GM12878 (cell line): ENCODE measurements around the gene TRHDE. TPM values are rescaled to one million over a fixed set of nuclear protein-coding genes. Genes with fewer than 3 reads are reported as not detected.
A peak's percentile ranks its signal among the peaks of the same experiment; 100 is the strongest.

ENCODE experiments used
- ATAC-seq: fragments of 200-7000 bp; cut with Tn5 transposase; 3 replicates; pipeline ENCODE4 v1.9.1; 2020; ENCODE audit warnings: mild to moderate bottlenecking, moderate library complexity
- BruUV-seq: library from RNA; stranded (reverse); fragments of 400-500 nt; replicated peaks from 2 replicates; lab custom pipeline; 2021; lab: Mats Ljungman, UMichigan
- CTCF ChIA-PET: fragments of 300-600 bp; sonication (Branson Sonifier 250); formaldehyde crosslinking; extraction: SDS; loops from one replicate; lab custom pipeline; 2021; ENCODE audit warnings: inconsistent platforms; lab: Yijun Ruan, JAX
- POLR2A ChIA-PET: fragments of 350-600 bp; formaldehyde crosslinking; extraction: SDS; loops from one replicate; lab custom pipeline; 2021; ENCODE audit warnings: inconsistent platforms; lab: Charles Lee
- RAD21 ChIA-PET: fragments of 300-600 bp; sonication (Branson Sonifier 250); formaldehyde crosslinking; loops from one replicate; lab custom pipeline; 2023; ENCODE audit warnings: antibody characterized with exemption; ENCODE audit not compliant: unreplicated experiment; lab: Charles Lee
- SMC1A ChIA-PET: fragments of 300-600 bp; sonication (Branson Sonifier 250); formaldehyde crosslinking; loops from one replicate; lab custom pipeline; 2023; ENCODE audit not compliant: unreplicated experiment, uncharacterized antibody; lab: Charles Lee
- DNase-seq: peaks from one replicate; pipeline ENCODE4 v3.0.0-alpha.2; 2011; ENCODE audit warnings: low read depth, low spot score
- FAIRE-seq: peaks from 3 replicates; lab custom pipeline; 2011; peaks lifted over from hg19 to GRCh38; lab: Jason Lieb, UNC
- H2AFZ ChIP-seq: 2 replicates; pipeline ENCODE4 v1.6.0; 2011; ENCODE audit warnings: low read depth, low read length, control low read depth; ENCODE audit not compliant: control insufficient read depth
- H3K27ac ChIP-seq: 2 replicates; pipeline ENCODE4 v1.5.1; 2011; ENCODE audit warnings: control low read depth; ENCODE audit not compliant: control insufficient read depth, insufficient read depth
- H3K27me3 ChIP-seq, 2 experiments: replicated peaks in 1 of 2; 2 replicates each; pipeline versions ENCODE4 v1.6.0 to v1.6.1; 2011; ENCODE audit warnings: low read length in 1 of 2; ENCODE audit not compliant: control insufficient read depth in 2 of 2, insufficient read depth in 2 of 2
- H3K36me3 ChIP-seq, 2 experiments: 2 replicates each; pipeline ENCODE4 v1.5.1; 2011; ENCODE audit warnings: low read length in 1 of 2; ENCODE audit not compliant: control insufficient read depth in 2 of 2, insufficient read depth in 2 of 2
- H3K4me1 ChIP-seq: 2 replicates; pipeline ENCODE4 v1.6.1; 2011; ENCODE audit warnings: mild to moderate bottlenecking, low read length, moderate library complexity, mixed read lengths; ENCODE audit not compliant: control insufficient read depth, insufficient read depth
- H3K4me2 ChIP-seq: 2 replicates; pipeline ENCODE4 v1.6.0; 2011; ENCODE audit warnings: control low read depth; ENCODE audit not compliant: control insufficient read depth, insufficient read depth
- H3K4me3 ChIP-seq: fragments of 200-600 bp; sonication (generic); 2 replicates; pipeline ENCODE4 v1.5.1; 2016
- H3K79me2 ChIP-seq: 2 replicates; pipeline ENCODE4 v1.6.0; 2011; ENCODE audit warnings: low read length; ENCODE audit not compliant: control insufficient read depth, insufficient read depth
- H3K9ac ChIP-seq: 2 replicates; pipeline ENCODE4 v1.8.0; 2011; ENCODE audit warnings: low read length, control low read depth, mixed read lengths; ENCODE audit not compliant: control insufficient read depth, insufficient read depth
- H3K9me3 ChIP-seq: replicated peaks from 3 replicates; pipeline ENCODE4 v1.5.1; 2011; ENCODE audit warnings: mild to moderate bottlenecking, low read length; ENCODE audit not compliant: control insufficient read depth, insufficient read depth
- H4K20me1 ChIP-seq: 2 replicates; pipeline ENCODE4 v1.6.0; 2011; ENCODE audit not compliant: control insufficient read depth, insufficient read depth
- BMI1 ChIP-seq: fragments of 450-650 bp; IDR thresholded peaks from 2 replicates; pipeline ENCODE4 v1.6.1; 2016; ENCODE audit warnings: mild to moderate bottlenecking, moderate library complexity, borderline replicate concordance
- CEBPB ChIP-seq, 2 experiments: fragments of 150-350 bp in 1 of 2; IDR thresholded peaks; 2 replicates each; pipeline ENCODE4 v1.6.1; 2012 to 2014; ENCODE audit warnings: low read depth in 2 of 2, low read length in 2 of 2, borderline replicate concordance in 1 of 2, inconsistent platforms in 1 of 2
- FOXM1 ChIP-seq: IDR thresholded peaks from 2 replicates; pipeline ENCODE4 v1.6.1; 2012; ENCODE audit warnings: low read depth, mild to moderate bottlenecking, inconsistent platforms, low read length, moderate library complexity
- GABPA ChIP-seq: IDR thresholded peaks from 2 replicates; pipeline ENCODE4 v1.6.1; 2014; ENCODE audit warnings: antibody characterized with exemption, low read depth, mild to moderate bottlenecking, inconsistent platforms
- HDGF ChIP-seq: fragments of 450-650 bp; IDR thresholded peaks from 2 replicates; pipeline ENCODE4 v1.6.1; 2016; ENCODE audit warnings: antibody characterized with exemption
- MEF2A ChIP-seq: IDR thresholded peaks from 2 replicates; pipeline ENCODE4 v1.6.1; 2011; ENCODE audit warnings: low read depth, mild to moderate bottlenecking, low read length, moderate library complexity; ENCODE audit not compliant: insufficient read depth
- SMAD5 ChIP-seq: IDR thresholded peaks from 2 replicates; pipeline ENCODE4 v1.6.1; 2016; ENCODE audit warnings: antibody characterized with exemption, low read depth
- WGBS: methylation state at CpG from one replicate; pipeline ENCODE4 v1.1.6; 2016; ENCODE audit warnings: low lambda C conversion rate; ENCODE audit not compliant: insufficient replicate concordance, insufficient coverage; ENCODE audit errors: missing lambda C conversion rate; 5-methylcytosine and 5-hydroxymethylcytosine counted together
- in situ Hi-C: fragments of 300-500 bp; cut with MboI; formaldehyde crosslinking; loops from 9 replicates; pipeline ENCODE4 v1.14.3; 2018; ENCODE audit warnings: mixed read lengths
- intact Hi-C: fragments of 100-400 bp; cut with micrococcal nuclease; formaldehyde crosslinking; loops from one replicate; pipeline ENCODE4 v1.14.2; 2022; ENCODE audit not compliant: unreplicated experiment
- polyA plus RNA-seq, 11 experiments: library from polyadenylated mRNA; depleted of rRNA in 4 of 11; unstranded in 6 of 11; stranded (reverse) in 5 of 11; fragments of >200 nt; fragmentation: Nextera tagmentation in 4 of 11; fragmentation: Illumina TruSeq in 1 of 11; extraction: Ambion mirVana in 4 of 11; extraction: Trizol in 1 of 11; gene quantifications; 1 replicate in 1 of 11; 2 replicates in 10 of 11; pipeline versions ENCODE4 v1.2.1 to v1.2.3, GENCODE V29; 2011 to 2016; ENCODE audit warnings: inconsistent platforms in 2 of 11, missing spikeins in 2 of 11, low read depth in 1 of 11
- total RNA-seq, 4 experiments: library from RNA; depleted of rRNA in 3 of 4; stranded (reverse); fragments of >200 nt in 3 of 4; fragmentation: Illumina TruSeq in 1 of 4; extraction: Trizol in 1 of 4; gene quantifications; 2 replicates each; pipeline versions ENCODE4 v1.2.1 to v1.2.3, GENCODE V29; 2013 to 2021
- TF ChIP-seq, protein P1 (sequence below): fragments of 450-650 bp; IDR thresholded peaks from 2 replicates; pipeline ENCODE4 v1.6.1; 2014; ENCODE audit warnings: mild to moderate bottlenecking
- TF ChIP-seq, protein P2 (sequence below): fragments of 450-650 bp; formaldehyde crosslinking; IDR thresholded peaks from 2 replicates; pipeline ENCODE4 v1.5.0; 2022; ENCODE audit warnings: mild to moderate bottlenecking, missing genetic modification characterization
- TF ChIP-seq, protein P3 (sequence below): IDR thresholded peaks from 2 replicates; pipeline ENCODE4 v1.6.1; 2011; ENCODE audit warnings: borderline replicate concordance, low read depth, mild to moderate bottlenecking, moderate library complexity, mixed read lengths, low read length; ENCODE audit not compliant: insufficient read depth; ENCODE audit errors: extremely low read length

TRHDE gene
- total and polyA plus RNA-seq, 10 of the 15 experiments (the other 5 are each of a cell fraction or from before 2014, with no cell fraction given), result not detected

DNA sequence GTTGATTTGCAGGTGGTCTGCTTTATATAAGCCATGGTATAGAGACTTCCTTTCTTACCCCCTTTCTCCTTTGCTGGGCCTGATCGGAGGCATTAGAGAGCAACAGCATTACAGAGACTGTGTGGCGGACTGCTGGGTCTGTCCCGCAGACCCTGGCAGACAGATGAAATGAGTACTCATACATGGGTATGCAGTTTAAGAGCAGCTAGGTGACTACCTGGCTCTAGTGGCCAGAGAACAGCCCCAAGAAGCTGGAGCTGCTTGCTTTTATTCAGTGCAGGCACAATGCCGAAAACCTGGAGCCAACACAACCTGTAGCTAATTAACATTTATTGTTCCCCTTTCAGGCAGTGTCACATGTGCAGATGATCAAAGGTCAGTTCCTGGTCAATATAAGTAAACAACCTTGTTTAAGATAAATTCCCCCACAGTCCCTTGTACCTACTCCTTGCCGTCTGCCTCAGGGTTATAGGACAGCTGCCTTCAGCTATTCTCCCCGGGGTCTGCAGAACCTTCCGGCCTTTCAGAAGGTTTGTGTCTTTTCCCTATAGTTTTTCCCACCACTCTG is 160.0 kb downstream of the TRHDE start:
- 19% methylated on average over 7 of the region's 7 CpGs for WGBS
- no peak overlapping the region for H3K27ac ChIP-seq
- intact Hi-C loops (no loop called here), in situ Hi-C loops (no loop called here)
- H3K4me3 ChIP-seq, result no peak overlapping the region
- TF ChIP-seq FOXM1, result no peak
- TF ChIP-seq MEF2A, result no peak
- TF ChIP-seq, protein P1, sequence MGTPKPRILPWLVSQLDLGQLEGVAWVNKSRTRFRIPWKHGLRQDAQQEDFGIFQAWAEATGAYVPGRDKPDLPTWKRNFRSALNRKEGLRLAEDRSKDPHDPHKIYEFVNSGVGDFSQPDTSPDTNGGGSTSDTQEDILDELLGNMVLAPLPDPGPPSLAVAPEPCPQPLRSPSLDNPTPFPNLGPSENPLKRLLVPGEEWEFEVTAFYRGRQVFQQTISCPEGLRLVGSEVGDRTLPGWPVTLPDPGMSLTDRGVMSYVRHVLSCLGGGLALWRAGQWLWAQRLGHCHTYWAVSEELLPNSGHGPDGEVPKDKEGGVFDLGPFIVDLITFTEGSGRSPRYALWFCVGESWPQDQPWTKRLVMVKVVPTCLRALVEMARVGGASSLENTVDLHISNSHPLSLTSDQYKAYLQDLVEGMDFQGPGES, result no peak
- TF ChIP-seq GABPA, result no peak
- no peak for TF ChIP-seq HDGF
- TF ChIP-seq CEBPB (IDR thresholded peaks at IDR 0.05; ENCODE audit: borderline replicate concordance in 1 of 2, low read depth in 2 of 2, low read length in 2 of 2), result no peak
- TF ChIP-seq BMI1, result no peak
- no peak for TF ChIP-seq SMAD5
- TF ChIP-seq, protein P2, sequence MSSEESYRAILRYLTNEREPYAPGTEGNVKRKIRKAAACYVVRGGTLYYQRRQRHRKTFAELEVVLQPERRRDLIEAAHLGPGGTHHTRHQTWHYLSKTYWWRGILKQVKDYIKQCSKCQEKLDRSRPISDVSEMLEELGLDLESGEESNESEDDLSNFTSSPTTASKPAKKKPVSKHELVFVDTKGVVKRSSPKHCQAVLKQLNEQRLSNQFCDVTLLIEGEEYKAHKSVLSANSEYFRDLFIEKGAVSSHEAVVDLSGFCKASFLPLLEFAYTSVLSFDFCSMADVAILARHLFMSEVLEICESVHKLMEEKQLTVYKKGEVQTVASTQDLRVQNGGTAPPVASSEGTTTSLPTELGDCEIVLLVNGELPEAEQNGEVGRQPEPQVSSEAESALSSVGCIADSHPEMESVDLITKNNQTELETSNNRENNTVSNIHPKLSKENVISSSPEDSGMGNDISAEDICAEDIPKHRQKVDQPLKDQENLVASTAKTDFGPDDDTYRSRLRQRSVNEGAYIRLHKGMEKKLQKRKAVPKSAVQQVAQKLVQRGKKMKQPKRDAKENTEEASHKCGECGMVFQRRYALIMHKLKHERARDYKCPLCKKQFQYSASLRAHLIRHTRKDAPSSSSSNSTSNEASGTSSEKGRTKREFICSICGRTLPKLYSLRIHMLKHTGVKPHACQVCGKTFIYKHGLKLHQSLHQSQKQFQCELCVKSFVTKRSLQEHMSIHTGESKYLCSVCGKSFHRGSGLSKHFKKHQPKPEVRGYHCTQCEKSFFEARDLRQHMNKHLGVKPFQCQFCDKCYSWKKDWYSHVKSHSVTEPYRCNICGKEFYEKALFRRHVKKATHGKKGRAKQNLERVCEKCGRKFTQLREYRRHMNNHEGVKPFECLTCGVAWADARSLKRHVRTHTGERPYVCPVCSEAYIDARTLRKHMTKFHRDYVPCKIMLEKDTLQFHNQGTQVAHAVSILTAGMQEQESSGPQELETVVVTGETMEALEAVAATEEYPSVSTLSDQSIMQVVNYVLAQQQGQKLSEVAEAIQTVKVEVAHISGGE (CRISPR knock-in tag), result no peak
- TF ChIP-seq, protein P3, sequence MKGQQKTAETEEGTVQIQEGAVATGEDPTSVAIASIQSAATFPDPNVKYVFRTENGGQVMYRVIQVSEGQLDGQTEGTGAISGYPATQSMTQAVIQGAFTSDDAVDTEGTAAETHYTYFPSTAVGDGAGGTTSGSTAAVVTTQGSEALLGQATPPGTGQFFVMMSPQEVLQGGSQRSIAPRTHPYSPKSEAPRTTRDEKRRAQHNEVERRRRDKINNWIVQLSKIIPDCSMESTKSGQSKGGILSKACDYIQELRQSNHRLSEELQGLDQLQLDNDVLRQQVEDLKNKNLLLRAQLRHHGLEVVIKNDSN, result no peak
- SMC1A ChIA-PET, result no interaction called here
- no peak overlapping the region for H3K9ac ChIP-seq
- no peaks in the 10 kb centered on the region for H4K20me1 ChIP-seq
- FAIRE-seq, result no peak
- H3K4me2 ChIP-seq, result no peak overlapping the region
- POLR2A ChIA-PET, result no interaction called here
- RAD21 ChIA-PET, result no interaction called here
- H3K4me1 ChIP-seq, result no peaks in the 10 kb centered on the region
- ATAC-seq, result peak; percentile 19; the same call in 1 of the 3 replicates
- H3K79me2 ChIP-seq, result no peaks in the 10 kb centered on the region
- H3K36me3 ChIP-seq, result no peaks in the 10 kb centered on the region
- no peaks in the 10 kb centered on the region for H3K27me3 ChIP-seq
- CTCF ChIA-PET, result interaction anchor here (0.6 kb wide), 1 partner anchor 115 kb away, joined by 3 read pairs; no protein-coding TSS in a partner anchor
- no peak overlapping the region for H2AFZ ChIP-seq
- no peaks in the 10 kb centered on the region for H3K9me3 ChIP-seq
- no peak for DNase-seq
- no TSS peak for BruUV-seq
